Psoas muscle (tissue), 8 donors: ENCODE measurements around the gene ST3GAL5. TPM values are rescaled to one million over a fixed set of nuclear protein-coding genes. Genes with fewer than 3 reads are reported as not detected.

Experiments used
- ATAC-seq, 4 donors: fragments of 200-7000 bp; cut with Tn5 transposase; one replicate each; pipeline ENCODE4 v1.9.1; 2020; ENCODE audit warnings: moderate library complexity in 3 of 4, mild to moderate bottlenecking in 2 of 4
- DNase-seq, 2 donors: peaks; one replicate each; pipeline ENCODE4 v3.0.0-alpha.2; 2020
- H3K27ac ChIP-seq: fragments of 200-600 bp; one replicate; pipeline ENCODE4 v1.8.0; 2022
- H3K27me3 ChIP-seq, 3 donors: fragments of 200-600 bp in 1 of 3; one replicate each; pipeline versions ENCODE4 v1.6.1 to v1.8.0; 2013 to 2022; ENCODE audit warnings: low read length in 2 of 3, mild to moderate bottlenecking in 2 of 3, moderate library complexity in 1 of 3; ENCODE audit not compliant: insufficient read depth in 3 of 3
- H3K36me3 ChIP-seq, 2 donors: fragments of 200-600 bp in 1 of 2; one replicate each; pipeline versions ENCODE4 v1.6.1 to v1.8.0; 2013 to 2022; ENCODE audit warnings: low read depth in 1 of 2, mild to moderate bottlenecking in 1 of 2, moderate library complexity in 1 of 2; ENCODE audit not compliant: insufficient read depth in 1 of 2
- H3K4me1 ChIP-seq: fragments of 200-600 bp; one replicate; pipeline ENCODE4 v1.8.0; 2022
- H3K4me3 ChIP-seq: fragments of 200-600 bp; one replicate; pipeline ENCODE4 v1.8.0; 2022; ENCODE audit warnings: mild to moderate bottlenecking
- H3K9me3 ChIP-seq: fragments of 200-600 bp; one replicate; pipeline ENCODE4 v1.8.0; 2022
- CTCF ChIP-seq: fragments of 200-600 bp; IDR thresholded peaks from one replicate; pipeline ENCODE4 v1.8.0; 2022; ENCODE audit warnings: antibody characterized with exemption
- WGBS, 3 donors: extraction: QIAGEN DNeasy Blood & Tissue Kit; methylation state at CpG; one replicate each; pipeline versions ENCODE4 v1.1.6 to v1.1.7; 2013; 5-methylcytosine and 5-hydroxymethylcytosine counted together
- intact Hi-C, 2 donors: fragments of 100-400 bp; cut with DNase I; formaldehyde crosslinking; loops; one replicate each; pipeline versions ENCODE4 v1.11.0 to v1.14.2; 2022
- polyA plus RNA-seq, 3 donors: library from polyadenylated mRNA; stranded (reverse); fragments of 200-250 nt; gene quantifications; one replicate each; pipeline ENCODE4 v1.2.3, GENCODE V29; 2013
- total RNA-seq, 4 donors: library from RNA; stranded (reverse); fragmentation: NEBNext Ultra II Directional in 2 of 4; extraction: Animal tissue kit (Norgen Biotek cat#: 25700) in 2 of 4; gene quantifications; one replicate each; pipeline versions ENCODE4 v1.2.1 to v1.2.4, GENCODE V29; 2021 to 2023
- donor health status: healthy with polysubstance abuse.
- donor health status: DM: no; HTN: no; CAD: no; lungs with moderate emphysema.
- donor health status: Bipolar disorder and iron deficiency.
- donor health status: healthy.
- donor health status: DM: yes; HTN: yes; CAD: no.
- donor health status: DM: no; HTN: no; CAD: no.
- donor health status: DM: no; HTN: no; CAD: no.
- donor health status: DM: yes; HTN: yes; CAD: no.

Gene ST3GAL5
- total and polyA plus RNA-seq, 7 donors = 7.9 to 35.6 (median 14.7) TPM

DNA sequence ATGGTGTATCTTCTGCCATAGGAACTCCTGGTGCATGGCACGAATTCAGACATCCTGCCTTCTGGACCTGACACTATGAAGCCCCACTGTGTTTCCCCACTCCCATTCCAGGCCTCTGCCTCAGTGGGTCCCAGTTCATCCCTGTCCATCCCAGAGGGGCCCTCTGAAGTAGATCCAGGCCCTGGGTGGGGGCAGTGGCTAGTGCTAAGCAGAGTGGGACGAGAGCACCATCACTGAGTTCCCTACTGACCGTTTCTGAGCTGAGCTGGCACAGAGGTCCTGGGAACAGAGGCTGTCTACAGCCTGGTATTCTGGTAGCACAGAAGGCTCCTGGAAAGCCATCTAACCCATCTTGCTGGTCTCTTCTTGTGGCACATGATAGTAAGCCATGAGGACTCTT, 81.0 kb downstream of the ST3GAL5 start:
- ATAC-seq (no peak), DNase-seq (no peak)
- 93 to 100% (median 94%) methylated on average over 3 of the region's 3 CpGs for WGBS, 3 donors
- Histone ChIP-seq H3K4me1 (peaks cover 4% of the 10 kb centered on the region), H3K27me3 (no peaks in the 10 kb centered on the region), H3K4me3 (no peak overlapping the region), H3K27ac (no peak overlapping the region), H3K36me3 (no peaks in the 10 kb centered on the region), H3K9me3 (no peaks in the 10 kb centered on the region)
- intact Hi-C loops = no loop called here
- TF ChIP-seq CTCF = no peak

GRCh38 chr2:85806358-85807118, 82.3 kb downstream of the ST3GAL5 start:
- Histone ChIP-seq H3K27ac (no peak overlapping the region), H3K27me3 (no peaks in the 10 kb centered on the region), H3K4me1 (peaks cover 8% of the 10 kb centered on the region), H3K4me3 (no peak overlapping the region), H3K36me3 (no peaks in the 10 kb centered on the region), H3K9me3 (no peaks in the 10 kb centered on the region)
- 91 to 95% (median 94%) methylated on average over 4 of the region's 4 CpGs for WGBS, 3 donors
- DNase-seq (no peak), ATAC-seq (no peak)
- TF ChIP-seq CTCF = no peak
- intact Hi-C loops = no loop called here

DNA sequence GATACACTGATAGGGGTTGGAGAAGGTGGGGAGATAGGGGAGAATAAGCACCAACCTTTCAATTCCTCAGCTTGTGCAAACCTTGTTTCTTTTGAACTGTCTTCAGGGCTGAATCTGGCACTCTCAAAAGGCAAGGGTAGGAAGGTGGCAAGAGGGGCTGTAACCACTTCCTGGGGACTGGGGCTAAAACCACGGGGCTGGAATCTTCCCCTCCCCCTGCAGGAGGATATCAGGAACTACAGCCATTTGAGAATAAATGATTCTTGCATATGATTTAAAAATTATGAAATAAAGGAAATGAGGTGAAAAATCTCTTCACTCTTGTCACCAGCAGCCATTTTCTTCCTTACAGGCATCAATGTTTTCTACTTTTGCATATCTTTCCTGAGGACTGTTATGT, 84.2 kb downstream of the ST3GAL5 start:
- 0 to 3% (median 0%) methylated on average over 1 of the region's 1 CpG for WGBS, 3 donors
- H3K27ac ChIP-seq = no peak overlapping the region
- peak; percentile 52 to 65 (median 55) for ATAC-seq
- H3K27me3 ChIP-seq = no peaks in the 10 kb centered on the region
- DNase-seq = no peak
- H3K9me3 ChIP-seq = peaks cover 5% of the 10 kb centered on the region
- peak; percentile 64 for TF ChIP-seq CTCF
- no peaks in the 10 kb centered on the region for H3K36me3 ChIP-seq
- H3K4me3 ChIP-seq = no peak overlapping the region
- peaks cover 8% of the 10 kb centered on the region for H3K4me1 ChIP-seq
- intact Hi-C loops = loop anchor here in 1 of 2 donors (2.0 kb wide), 1 partner anchor 54 kb away; no protein-coding TSS in a partner anchor

DNA sequence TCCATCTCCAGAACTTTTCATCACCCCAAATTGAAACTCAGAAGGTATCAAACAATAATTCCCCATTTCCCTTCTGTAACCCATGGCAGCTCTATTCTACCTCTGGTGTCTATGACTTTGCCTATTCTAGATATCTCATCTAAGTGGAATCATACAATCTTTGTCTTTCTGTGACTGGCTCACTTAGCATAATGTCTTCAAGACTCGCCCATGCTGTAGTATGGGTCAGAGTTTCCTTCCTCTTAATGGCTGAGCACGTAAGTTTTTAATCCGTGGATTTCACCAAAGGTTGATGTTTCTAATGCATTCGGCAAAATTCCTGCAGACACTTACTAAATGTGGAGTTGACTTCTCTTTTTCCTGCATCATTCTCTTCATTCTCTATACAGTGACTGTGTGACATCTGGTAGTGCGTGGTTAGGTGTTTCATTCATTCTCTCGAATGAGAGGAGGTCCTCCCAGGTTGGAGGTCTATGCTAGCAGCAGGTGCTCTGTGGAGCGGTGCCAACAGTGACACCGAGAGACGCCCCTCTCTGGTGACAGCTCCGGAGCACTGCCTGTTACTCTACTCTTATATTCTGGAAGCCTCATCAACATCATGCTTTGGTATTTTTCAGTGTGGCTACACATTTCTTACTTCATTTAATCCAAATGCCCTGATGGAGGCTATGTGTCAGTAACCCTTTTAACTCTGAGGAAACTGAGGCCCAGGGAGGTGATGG, 84.9 kb downstream of the ST3GAL5 start:
- Histone ChIP-seq H3K36me3 (no peaks in the 10 kb centered on the region), H3K4me1 (peaks cover 10% of the 10 kb centered on the region), H3K27me3 (no peaks in the 10 kb centered on the region), H3K9me3 (peaks cover 5% of the 10 kb centered on the region), H3K4me3 (no peak overlapping the region), H3K27ac (no peak overlapping the region)
- TF ChIP-seq CTCF = no peak
- DNase-seq (no peak), ATAC-seq (no peak)
- intact Hi-C loops = loop anchor here in 1 of 2 donors (2.0 kb wide), 1 partner anchor 53 kb away; no protein-coding TSS in a partner anchor
- 68 to 81% (median 74%) methylated on average over 10 of the region's 10 CpGs for WGBS, 3 donors
